ENCODE results near the gene CBX2.

The CBX2 gene

GRCh38 chr17:79802736-79803420 lies 24.9 kb downstream of the CBX2 start:
- no peaks in the 10 kb centered on the region for H3K36me3 ChIP-seq (ENCODE audit: control insufficient read depth in 2 of 2, insufficient read depth in 2 of 2, low read length in 2 of 2)
- H3K9me3 ChIP-seq (ENCODE audit: control insufficient read depth in 2 of 2, low read length in 2 of 2), result no peaks in the 10 kb centered on the region
- H3K27me3 ChIP-seq (ENCODE audit: control insufficient read depth in 1 of 2, insufficient read depth in 2 of 2, low read length in 2 of 2), result peaks cover 97 to 99% of the 10 kb centered on the region in 2 donors
- no peak overlapping the region for H3K9ac ChIP-seq (ENCODE audit: low read length in 2 of 2)
- H3K4me1 ChIP-seq (ENCODE audit: control insufficient read depth, insufficient read depth, low read length), result peaks cover 25% of the 10 kb centered on the region
- H3K27ac ChIP-seq (ENCODE audit: low read length), result no peak overlapping the region
- H3K4me3 ChIP-seq (ENCODE audit: low read length in 2 of 2), result no peak overlapping the region

- Histone ChIP-seq H3K9ac (ENCODE audit: low read length in 2 of 2) (no peak overlapping the region), H3K27me3 (ENCODE audit: control insufficient read depth in 1 of 2, insufficient read depth in 2 of 2, low read length in 2 of 2) (peaks cover 98 to 99% of the 10 kb centered on the region in 2 donors), H3K36me3 (ENCODE audit: control insufficient read depth in 2 of 2, insufficient read depth in 2 of 2, low read length in 2 of 2) (no peaks in the 10 kb centered on the region), H3K4me1 (ENCODE audit: control insufficient read depth, insufficient read depth, low read length) (peaks cover 19% of the 10 kb centered on the region), H3K27ac (ENCODE audit: low read length) (no peak overlapping the region), H3K9me3 (ENCODE audit: control insufficient read depth in 2 of 2, low read length in 2 of 2) (no peaks in the 10 kb centered on the region), H3K4me3 (ENCODE audit: low read length in 2 of 2) (no peak overlapping the region)
Observed at GRCh38 chr17:79803421-79803996, 25.6 kb downstream of the CBX2 start.

DNA sequence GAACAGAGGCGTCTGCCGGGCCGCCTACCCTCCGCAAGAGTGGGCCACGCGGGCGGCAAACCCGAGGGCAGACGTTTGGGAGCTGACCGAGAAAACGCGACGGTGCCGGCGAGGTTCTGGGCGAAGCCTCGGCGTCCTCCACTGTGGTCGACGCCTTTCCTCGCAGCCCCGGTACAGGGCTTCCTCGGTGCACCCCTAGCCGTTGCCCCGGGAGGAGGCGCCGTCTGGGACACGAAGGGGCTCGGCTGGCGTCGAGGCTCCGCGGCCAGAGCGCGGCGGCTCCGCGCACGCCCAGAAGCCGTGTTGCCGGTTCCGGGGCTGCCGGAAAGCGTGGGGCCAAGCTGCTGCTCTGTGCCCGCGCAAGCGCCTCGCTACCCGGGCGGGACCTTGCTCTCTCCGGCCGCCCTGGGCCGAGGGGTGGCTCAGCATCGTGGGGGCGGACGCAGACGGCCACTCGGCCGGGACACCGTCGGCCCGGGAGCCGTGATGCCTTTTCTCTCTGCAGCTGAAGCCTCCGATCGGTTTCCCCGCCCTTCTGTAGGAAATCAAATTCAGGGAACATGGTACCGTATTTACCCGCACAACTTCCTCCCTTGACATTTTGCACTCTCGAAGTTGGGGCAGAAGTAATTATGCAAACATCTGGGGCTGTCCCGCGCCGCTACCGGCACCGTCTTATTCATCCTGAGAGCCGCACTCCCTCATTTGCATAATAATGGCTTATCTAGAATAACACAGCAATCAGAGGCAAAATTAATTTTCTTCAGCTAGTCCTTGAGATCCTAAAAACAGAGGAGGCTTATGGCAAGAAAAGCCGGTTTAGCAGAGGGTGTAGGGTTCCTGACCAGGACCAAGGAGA lies 26.3 kb downstream of the CBX2 start:
- Histone ChIP-seq H3K9ac (ENCODE audit: low read length in 2 of 2) (no peak overlapping the region), H3K27ac (ENCODE audit: low read length) (no peak overlapping the region), H3K4me3 (ENCODE audit: low read length in 2 of 2) (no peak overlapping the region), H3K4me1 (ENCODE audit: control insufficient read depth, insufficient read depth, low read length) (peaks cover 13% of the 10 kb centered on the region), H3K27me3 (ENCODE audit: control insufficient read depth in 1 of 2, insufficient read depth in 2 of 2, low read length in 2 of 2) (peaks cover 99% of the 10 kb centered on the region in 2 donors), H3K36me3 (ENCODE audit: control insufficient read depth in 2 of 2, insufficient read depth in 2 of 2, low read length in 2 of 2) (no peaks in the 10 kb centered on the region), H3K9me3 (ENCODE audit: control insufficient read depth in 2 of 2, low read length in 2 of 2) (no peaks in the 10 kb centered on the region)

- peaks cover 14% of the 10 kb centered on the region for H3K4me1 ChIP-seq (ENCODE audit: control insufficient read depth, insufficient read depth, low read length)
- no peak overlapping the region for H3K27ac ChIP-seq (ENCODE audit: low read length)
- H3K9ac ChIP-seq (ENCODE audit: low read length in 2 of 2), result no peak overlapping the region
- H3K36me3 ChIP-seq (ENCODE audit: control insufficient read depth in 2 of 2, insufficient read depth in 2 of 2, low read length in 2 of 2), result no peaks in the 10 kb centered on the region
- no peaks in the 10 kb centered on the region for H3K9me3 ChIP-seq (ENCODE audit: control insufficient read depth in 2 of 2, low read length in 2 of 2)
- H3K27me3 ChIP-seq (ENCODE audit: control insufficient read depth in 1 of 2, insufficient read depth in 2 of 2, low read length in 2 of 2), result peaks cover 93 to 94% of the 10 kb centered on the region in 2 donors
- no peak overlapping the region for H3K4me3 ChIP-seq (ENCODE audit: low read length in 2 of 2)
Observed at GRCh38 chr17:79804856-79805696, 27.1 kb downstream of the CBX2 start.

DNA sequence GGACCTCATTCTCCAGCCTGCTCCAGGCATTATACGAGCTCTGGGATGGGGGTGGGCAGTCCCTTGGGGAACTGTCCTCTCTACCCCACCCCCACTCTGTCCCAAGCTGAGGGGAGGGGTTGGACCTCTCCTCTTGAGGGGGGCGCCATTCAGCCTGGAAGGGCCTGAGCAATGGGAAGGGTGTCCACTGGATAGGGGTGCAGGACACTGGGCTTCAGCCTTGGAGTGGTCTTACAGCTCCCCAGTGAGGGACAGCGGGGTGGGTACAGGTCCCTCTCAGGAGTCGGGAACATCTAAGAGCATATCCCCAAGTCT lies 28.5 kb downstream of the CBX2 start:
- Histone ChIP-seq H3K27me3 (ENCODE audit: control insufficient read depth in 1 of 2, insufficient read depth in 2 of 2, low read length in 2 of 2) (peaks cover 86 to 91% of the 10 kb centered on the region in 2 donors), H3K27ac (ENCODE audit: low read length) (no peak overlapping the region), H3K9ac (ENCODE audit: low read length in 2 of 2) (no peak overlapping the region), H3K4me3 (ENCODE audit: low read length in 2 of 2) (no peak overlapping the region), H3K4me1 (ENCODE audit: control insufficient read depth, insufficient read depth, low read length) (peaks cover 21% of the 10 kb centered on the region), H3K36me3 (ENCODE audit: control insufficient read depth in 2 of 2, insufficient read depth in 2 of 2, low read length in 2 of 2) (no peaks in the 10 kb centered on the region), H3K9me3 (ENCODE audit: control insufficient read depth in 2 of 2, low read length in 2 of 2) (no peaks in the 10 kb centered on the region)

DNA sequence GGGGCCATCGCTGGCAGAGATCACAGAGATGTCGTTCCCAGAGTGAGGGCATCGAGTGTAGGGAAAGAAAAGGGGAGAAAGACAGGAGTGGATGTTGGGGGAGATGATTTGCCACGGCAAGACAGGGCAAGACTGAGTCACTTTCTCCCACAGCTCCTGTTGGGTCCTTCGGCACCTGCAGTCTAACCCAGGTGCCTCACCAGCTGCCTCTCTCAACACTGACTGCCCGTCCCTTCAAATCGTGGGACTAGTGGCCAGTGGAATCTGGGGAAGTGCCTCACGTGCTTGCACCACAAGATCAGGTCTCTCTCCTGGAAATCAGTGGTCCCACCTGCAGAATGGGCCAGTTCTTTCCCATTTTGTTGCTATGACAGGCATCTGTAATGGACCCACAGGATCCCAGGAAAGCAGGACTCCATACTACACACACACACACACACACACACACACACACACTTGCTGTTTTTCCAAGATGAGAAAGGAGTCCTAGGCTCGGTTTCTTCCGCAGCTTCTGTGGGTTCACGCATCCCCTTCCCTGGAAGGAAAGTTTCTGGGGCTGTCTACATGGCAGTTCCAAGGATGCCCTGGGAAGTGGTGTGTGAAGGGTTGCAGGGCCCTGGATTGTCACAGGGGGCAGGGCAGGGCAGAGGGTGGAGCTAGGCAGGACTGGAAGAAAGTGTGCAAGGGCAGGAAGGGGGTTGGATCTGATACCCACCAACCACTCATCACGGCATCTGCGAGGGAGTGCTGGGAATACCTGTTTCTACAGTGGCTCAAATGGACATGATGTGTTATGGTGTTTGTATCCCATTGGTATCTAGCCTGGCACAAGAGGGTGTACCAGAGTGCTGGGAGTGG lies 29.1 kb downstream of the CBX2 start:
- peaks cover 28% of the 10 kb centered on the region for H3K4me1 ChIP-seq (ENCODE audit: control insufficient read depth, insufficient read depth, low read length)
- H3K36me3 ChIP-seq (ENCODE audit: control insufficient read depth in 2 of 2, insufficient read depth in 2 of 2, low read length in 2 of 2), result no peaks in the 10 kb centered on the region

DNA sequence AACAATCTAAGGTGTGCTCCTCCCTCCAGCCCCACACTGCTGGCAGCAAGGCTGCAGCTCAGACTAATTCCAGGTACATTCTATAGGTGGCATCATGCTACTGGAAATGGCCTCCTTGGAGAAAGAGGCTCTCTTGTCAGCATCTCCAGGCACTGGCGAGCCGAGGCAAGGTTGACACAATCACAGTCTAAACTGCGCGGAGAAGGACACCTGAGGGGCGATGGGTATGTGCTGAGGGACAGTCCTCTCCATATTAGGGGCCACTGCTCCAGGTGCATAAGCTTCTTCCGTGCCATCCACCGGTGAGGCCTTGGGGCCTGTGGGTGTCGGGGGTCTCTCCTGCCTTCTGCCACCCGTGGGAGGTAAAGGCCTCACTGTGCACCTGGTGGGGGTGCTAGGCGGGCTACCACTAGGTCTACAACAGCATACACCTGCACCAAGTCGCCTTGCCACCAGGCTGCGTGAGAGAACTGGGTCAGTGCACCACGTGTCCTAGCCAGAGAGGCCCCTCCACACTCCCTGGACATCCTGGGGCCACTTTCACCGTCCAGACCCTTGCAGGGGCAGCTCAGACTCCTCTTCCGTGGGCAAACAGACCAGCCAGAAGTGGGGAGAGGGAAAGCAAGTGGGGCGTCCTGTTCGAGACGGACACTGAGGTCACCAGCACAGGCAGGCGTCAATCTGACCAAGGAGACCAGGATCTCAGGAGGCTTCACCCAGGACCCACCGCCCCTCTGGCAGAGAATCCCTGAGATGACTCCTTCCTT lies 31.0 kb downstream of the CBX2 start:
- Histone ChIP-seq H3K27me3 (ENCODE audit: control insufficient read depth in 1 of 2, insufficient read depth in 2 of 2, low read length in 2 of 2) (peaks cover 77 to 85% of the 10 kb centered on the region in 2 donors), H3K4me1 (ENCODE audit: control insufficient read depth, insufficient read depth, low read length) (peaks cover 28% of the 10 kb centered on the region), H3K9me3 (ENCODE audit: control insufficient read depth in 2 of 2, low read length in 2 of 2) (no peaks in the 10 kb centered on the region), H3K36me3 (ENCODE audit: control insufficient read depth in 2 of 2, insufficient read depth in 2 of 2, low read length in 2 of 2) (no peaks in the 10 kb centered on the region), H3K4me3 (ENCODE audit: low read length in 2 of 2) (no peak overlapping the region), H3K9ac (ENCODE audit: low read length in 2 of 2) (no peak overlapping the region), H3K27ac (ENCODE audit: low read length) (no peak overlapping the region)

More for the DNA sequence above, 29.1 kb downstream of the CBX2 start:
- Histone ChIP-seq H3K27me3 (ENCODE audit: control insufficient read depth in 1 of 2, insufficient read depth in 2 of 2, low read length in 2 of 2) (peaks cover 86 to 91% of the 10 kb centered on the region in 2 donors), H3K4me3 (ENCODE audit: low read length in 2 of 2) (no peak overlapping the region), H3K9ac (ENCODE audit: low read length in 2 of 2) (no peak overlapping the region), H3K27ac (ENCODE audit: low read length) (no peak overlapping the region), H3K9me3 (ENCODE audit: control insufficient read depth in 2 of 2, low read length in 2 of 2) (no peaks in the 10 kb centered on the region)

- Histone ChIP-seq H3K9ac (ENCODE audit: low read length in 2 of 2) (no peak overlapping the region), H3K36me3 (ENCODE audit: control insufficient read depth in 2 of 2, insufficient read depth in 2 of 2, low read length in 2 of 2) (no peaks in the 10 kb centered on the region), H3K27ac (ENCODE audit: low read length) (no peak overlapping the region), H3K4me3 (ENCODE audit: low read length in 2 of 2) (no peak overlapping the region), H3K9me3 (ENCODE audit: control insufficient read depth in 2 of 2, low read length in 2 of 2) (no peaks in the 10 kb centered on the region), H3K27me3 (ENCODE audit: control insufficient read depth in 1 of 2, insufficient read depth in 2 of 2, low read length in 2 of 2) (peaks cover 76 to 84% of the 10 kb centered on the region in 2 donors), H3K4me1 (ENCODE audit: control insufficient read depth, insufficient read depth, low read length) (peaks cover 26% of the 10 kb centered on the region)
Observed at GRCh38 chr17:79809530-79810129, 31.7 kb downstream of the CBX2 start.

Measured in stomach smooth muscle (tissue), 2 donors.